DMS 273 (cell line): ENCODE measurements around the gene AUNIP.
A peak's percentile ranks its signal among the peaks of the same experiment; 100 is the strongest.

ENCODE experiments used
- DNase-seq: peaks from one replicate; lab custom pipeline; 2025; ENCODE audit not compliant: unreplicated experiment; lab: John Stamatoyannopoulos, UW

Gene AUNIP

DNA sequence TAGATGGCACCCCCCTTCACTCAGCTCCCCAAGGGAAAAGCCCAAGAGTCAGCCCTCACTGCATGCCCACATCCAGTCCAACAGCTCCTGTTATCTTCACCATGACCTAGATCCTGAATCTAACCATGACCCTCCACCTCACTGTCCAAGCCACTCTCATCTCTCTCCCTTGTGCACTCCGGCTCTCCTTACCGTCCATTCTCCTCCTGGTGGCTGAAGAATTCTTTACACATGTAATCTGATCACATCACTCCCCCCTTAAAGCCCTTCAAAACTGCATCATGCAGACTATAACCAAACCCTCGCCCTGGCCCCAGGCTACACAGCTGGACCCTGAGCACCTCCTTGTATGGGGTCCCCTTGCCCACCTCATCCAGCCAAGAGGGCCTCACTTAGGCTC is 30.2 kb upstream of the AUNIP start:
- DNase-seq = peak; percentile 33

DNA sequence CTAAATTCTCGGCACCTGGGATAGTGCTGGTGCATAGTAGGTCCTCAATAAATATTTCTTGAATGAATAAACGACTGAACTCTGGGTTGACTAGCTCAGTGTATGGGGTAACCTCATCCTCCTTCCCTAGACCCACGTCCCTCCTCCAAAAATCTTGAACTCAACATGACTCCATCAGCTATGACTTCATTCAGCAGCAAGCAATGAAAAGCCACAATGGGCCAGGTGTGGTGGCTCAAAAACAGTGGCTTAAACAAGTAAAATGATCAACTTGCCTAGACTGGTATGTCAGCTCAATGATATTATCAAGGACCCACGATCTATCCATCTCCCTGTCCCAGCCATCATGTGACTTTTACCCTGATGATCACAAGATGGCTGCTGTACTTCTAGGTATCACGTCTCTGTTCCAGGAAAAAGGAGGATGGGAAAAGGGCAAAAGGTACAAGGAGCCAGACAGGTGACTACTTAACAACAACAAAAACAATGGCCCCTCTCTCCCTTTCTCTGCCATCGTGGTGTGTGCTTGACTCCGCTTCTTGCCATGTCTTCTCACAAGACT is 29.2 kb upstream of the AUNIP start:
- DNase-seq = no peak

DNA sequence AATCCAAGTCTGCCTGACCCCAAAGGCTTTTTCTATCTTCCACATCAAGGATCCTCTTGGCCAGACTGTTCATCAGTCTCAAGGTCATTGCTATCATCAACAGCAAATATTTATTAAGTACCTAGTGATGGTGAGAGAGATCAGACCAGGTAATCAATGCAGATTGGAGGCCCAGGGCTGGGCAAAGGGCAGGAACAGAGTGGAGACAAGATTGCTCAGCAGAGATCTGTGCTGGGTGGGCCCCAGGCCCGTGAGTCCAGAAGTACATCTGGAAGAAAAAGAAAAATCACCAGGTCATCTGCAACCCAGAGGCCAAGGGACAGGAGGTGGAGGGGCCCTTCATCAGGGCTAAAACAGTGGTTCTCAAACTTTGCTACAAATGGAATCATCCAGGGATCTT is 26.3 kb upstream of the AUNIP start:
- no peak for DNase-seq

DNA sequence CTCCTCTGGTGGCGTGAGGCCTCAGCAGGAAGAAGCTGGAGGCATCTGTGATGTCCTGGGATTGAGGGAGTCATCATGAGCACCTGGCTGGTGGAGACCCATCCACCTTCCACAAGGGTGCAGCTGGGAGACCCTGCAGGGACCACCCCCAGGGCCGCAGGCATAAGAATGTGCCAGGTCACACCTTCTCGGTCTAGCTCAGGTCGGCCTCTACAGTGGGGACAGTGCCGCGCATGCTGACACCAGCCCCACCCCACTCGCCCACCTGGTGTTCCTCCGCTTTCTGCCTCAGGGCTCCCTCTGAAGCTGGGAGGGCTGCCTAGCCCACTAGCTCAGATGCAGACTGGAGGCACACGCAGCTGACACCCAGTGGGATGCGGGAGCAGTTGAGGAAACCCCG is 22.0 kb upstream of the AUNIP start:
- no peak for DNase-seq

DNA sequence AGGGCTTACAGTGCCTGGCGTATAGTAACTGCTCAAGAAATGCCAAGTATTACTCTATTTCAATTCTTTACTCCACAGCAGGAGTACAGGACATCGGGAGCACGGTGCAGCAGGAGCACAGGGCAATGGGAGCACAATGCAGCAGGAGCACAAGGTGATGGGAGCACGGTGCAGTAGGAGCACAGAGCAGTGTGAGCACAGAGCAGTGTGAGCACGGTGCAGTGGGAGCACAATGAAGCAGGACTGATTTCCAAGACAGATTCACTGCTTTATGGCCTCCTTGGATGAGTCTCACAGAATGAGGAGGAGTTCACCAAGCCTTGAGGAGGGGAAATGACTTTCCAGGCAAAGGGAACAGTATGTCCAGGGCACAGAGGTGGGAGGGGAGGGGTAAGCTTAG is 21.3 kb upstream of the AUNIP start:
- DNase-seq = no peak

DNA sequence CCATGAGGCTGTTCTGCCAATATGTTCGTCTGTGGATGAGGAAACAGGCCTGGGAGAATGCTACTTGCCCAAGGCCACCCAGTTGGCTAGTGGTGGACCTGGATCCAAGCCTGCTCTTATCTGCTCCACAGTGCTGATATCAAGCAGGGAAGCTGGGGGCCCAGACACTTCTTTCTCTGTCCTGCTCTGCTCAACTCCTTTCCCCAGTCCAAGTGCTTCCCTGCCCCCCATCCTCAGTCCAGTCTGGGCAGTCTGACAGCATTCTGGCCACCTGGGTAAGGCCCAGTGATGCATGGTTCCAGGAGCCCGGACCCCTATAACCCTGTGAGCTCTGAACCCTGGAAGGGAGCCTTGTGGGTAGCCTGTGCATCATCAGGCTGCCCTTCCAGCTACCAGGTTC is 20.4 kb upstream of the AUNIP start:
- DNase-seq = no peak

DNA sequence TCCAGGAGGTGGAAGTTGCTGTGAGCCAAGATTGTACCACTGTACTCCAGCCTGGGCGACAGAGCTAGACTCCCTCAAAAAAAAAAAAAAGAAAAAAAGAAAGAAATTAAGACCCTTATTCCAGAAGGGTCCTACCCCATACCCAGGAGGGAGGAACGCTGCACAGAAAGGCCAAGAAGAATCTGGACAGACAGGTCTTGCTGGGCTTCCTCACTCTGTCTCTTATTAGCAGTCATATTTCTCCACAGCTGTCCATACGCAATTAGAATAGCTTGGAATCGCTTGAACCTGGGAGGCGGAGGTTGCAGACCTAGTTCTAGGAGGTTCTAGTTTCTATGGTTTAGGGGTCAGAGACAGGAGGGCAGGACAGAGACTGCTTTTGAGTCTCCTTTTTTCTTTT is 19.4 kb upstream of the AUNIP start:
- no peak for DNase-seq

DNA sequence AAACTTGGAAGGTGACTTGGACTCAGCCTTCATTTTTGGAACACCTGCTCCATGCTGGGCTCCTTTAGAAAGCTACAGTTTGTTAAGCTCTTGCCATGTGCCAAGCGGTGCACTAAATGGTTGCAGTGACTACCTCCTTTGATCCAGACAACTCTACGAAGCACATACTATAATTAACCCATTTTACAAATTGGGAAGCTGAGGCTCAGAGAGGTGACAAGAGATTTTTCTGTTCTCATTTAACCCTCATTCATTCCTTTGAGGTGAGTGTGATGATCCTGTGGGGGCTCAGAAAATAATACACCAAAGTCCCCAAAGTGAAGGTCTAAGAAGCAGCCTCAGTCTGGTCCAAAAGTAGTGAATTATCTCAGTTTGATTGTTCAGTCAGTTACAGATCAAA is 17.9 kb upstream of the AUNIP start:
- DNase-seq = no peak

- DNase-seq = no peak
These were observed 17.4 kb upstream of the AUNIP start for GRCh38 chr1:25876693-25877077.

- no peak for DNase-seq
These were observed 16.8 kb upstream of the AUNIP start for GRCh38 chr1:25875856-25876692.

DNA sequence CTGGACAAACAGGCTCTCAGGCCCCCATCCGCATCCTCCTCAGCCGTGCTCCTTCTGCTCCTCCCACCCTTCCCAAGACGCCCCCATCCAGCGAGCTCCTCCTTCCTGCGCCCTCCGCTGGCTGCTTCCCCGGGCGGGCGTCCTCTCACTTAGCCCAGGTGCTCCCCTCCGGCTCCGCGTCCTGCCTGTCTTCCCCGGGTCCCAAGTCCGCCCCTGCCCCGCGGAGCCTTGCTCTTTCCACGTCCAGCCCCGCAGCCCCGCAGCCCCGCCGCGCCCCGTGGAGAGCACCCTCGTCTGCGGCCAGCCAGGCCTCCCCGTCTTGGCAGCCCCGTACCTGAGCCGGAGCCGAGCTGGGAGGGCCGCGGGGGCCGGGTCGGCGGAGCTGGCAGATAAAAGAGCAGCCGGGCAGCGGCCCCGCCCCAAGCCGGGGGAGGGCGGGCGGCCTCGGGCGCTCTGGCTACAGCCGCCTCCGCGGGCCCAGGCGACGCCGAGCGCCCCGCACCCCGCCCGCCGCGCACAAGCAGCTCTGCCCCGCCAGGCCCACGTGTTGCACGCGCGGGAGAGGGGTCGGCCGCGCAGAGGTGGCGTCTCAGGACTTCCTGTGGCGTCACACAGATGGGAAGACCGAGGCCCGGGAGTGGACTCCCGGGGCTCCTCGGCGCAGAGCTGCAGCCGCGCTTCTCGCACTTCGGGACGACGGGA is 16.0 kb upstream of the AUNIP start, which contains the start of gene PAQR7:
Gene PAQR7 (minus strand): TSS at position 555 of the 702 bp plus-strand sequence. CDS start 11,869 bp downstream, outside the sequence.
- DNase-seq = peak; percentile 82

DNA sequence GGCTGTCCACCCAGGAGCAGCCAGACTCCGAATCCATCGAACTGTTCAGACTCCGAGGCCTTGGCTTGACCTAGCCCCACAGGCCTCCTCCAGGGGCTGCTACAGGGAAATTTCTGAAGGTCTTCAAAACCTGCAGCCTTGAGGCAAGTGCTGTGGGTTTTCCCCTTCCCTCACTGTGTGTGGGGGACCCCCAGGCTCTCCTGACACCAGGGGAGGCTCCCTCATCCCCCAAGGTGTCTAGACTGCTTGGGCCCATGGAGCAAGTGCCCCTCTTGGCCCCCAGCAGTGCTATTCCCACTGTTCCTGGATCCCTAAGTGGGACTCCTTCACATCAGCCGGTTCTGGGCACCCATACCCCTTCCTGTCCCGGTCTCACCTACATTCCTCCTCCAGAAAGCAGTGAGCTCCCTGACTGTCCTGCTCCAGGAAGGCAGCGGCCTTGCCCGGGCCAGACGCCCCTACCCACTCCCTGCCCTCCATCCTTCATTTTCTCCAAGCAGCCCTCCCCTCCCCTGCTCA is 15.4 kb upstream of the AUNIP start:
- DNase-seq = no peak

DNA sequence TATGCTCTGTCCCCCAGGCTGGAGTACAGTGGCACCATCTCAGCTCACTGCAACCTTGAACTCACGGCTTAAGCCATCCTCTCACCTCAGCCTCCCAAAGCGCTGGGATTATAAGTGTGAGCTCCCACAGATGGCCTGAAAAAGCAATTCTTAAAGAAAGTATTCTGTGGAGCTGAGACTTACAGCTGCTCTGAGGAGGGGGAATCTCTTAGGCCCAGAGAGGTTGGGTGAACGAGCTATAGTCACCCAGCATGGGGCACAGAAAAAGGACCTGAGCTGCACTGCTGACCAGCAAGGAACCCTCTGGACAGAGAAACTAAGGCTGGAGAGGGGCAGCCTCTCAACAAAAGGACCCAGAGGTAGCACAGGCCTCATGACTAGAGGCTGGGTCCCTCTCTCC is 15.0 kb upstream of the AUNIP start:
- no peak for DNase-seq

DNA sequence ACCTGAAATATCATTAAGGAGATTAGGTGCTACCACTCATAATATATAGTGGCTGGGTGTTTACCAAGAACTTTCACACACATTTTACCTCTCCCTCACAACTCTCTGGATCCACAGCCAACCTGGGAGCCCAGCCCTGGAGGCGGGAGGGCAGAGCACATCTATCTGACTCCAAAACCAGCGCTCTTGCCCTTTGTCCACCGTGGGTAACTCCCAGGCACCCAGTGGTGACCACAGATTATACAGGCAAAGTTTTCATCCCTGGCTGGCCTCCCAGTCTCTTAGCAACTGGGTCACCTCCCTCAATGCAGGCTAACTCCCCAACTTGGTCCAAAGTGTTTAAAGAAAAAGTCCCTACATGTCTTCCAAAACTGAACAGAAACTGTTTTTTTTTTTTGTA is 13.9 kb upstream of the AUNIP start:
- DNase-seq = no peak

- no peak for DNase-seq
These were observed 13.5 kb upstream of the AUNIP start for GRCh38 chr1:25872713-25873112.

GRCh38 chr1:25871704-25872494 is 12.6 kb upstream of the AUNIP start:
- no peak for DNase-seq

DNA sequence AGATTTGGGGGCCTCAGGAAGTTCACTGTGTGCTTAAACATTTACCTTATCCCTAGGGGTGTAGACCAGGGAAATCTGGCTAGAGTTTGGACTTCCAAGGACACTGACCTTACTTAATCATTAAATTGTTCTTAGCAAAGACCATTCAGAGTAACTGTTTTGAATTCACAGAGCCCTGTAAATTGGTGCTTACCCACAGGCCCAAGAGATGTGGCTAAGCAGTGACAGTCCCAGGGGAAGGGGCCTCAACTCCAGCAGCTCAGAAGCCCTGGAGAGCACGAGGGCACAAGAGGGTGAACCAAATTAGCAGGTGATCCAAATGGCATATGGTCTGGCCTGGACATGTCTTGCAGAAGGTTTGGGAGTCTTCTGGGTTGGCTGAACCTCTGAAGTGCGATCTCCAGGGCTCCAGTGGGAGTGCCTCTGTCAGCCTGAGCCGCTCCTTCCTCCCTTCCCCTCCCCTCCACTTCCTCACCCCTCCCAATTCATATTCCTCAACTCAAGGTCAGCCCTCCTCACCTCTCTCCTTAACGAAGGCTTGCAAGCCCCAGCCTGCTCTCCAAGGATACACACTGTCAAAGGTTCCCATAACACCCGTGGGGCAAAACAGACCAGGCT is 11.9 kb upstream of the AUNIP start:
- DNase-seq = no peak

- DNase-seq = no peak
These were observed 11.4 kb upstream of the AUNIP start for GRCh38 chr1:25870614-25871013.

GRCh38 chr1:25869909-25870606 is 10.8 kb upstream of the AUNIP start:
- no peak for DNase-seq
